DND-41 (cell line): ENCODE results near the gene DDX31.

Source experiments
- CTCF ChIP-seq: IDR thresholded peaks from 2 replicates; pipeline ENCODE4 v1.5.1; 2012; ENCODE audit warnings: borderline replicate concordance, low read length, moderate library complexity, mild to moderate bottlenecking; ENCODE audit not compliant: poor library complexity, severe bottlenecking; ENCODE audit errors: extremely low read depth
- EZH2 ChIP-seq: IDR thresholded peaks from 3 replicates; pipeline ENCODE4 v1.6.1; 2012; ENCODE audit warnings: borderline replicate concordance, low read depth, mild to moderate bottlenecking, moderate library complexity, low read length, inconsistent platforms; ENCODE audit not compliant: severe bottlenecking

DNA sequence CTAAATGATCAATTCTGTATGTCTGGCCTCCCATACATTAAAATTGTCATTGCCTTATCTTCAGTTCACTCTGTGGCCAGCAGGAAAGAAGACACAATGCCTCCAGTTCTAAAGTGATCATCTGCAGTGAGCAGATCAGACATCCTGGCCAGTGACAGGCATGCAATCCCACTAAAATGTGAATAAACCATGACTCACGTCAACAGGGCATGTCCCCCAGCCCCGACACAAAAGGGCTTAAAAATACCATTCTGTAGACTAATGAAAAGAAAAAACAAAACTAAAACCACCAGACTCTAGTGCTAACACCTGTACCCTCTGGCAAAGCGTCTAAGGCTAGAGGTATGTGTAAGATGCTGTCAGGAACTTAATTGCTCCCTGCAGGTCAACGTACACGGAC lies 38.5 kb downstream of the DDX31 start:
- TF ChIP-seq CTCF (no peak), EZH2 (no peak)
